Skin epidermis (tissue), 12 donors: ENCODE data around the gene KCNK10.

Source experiments
- H3K27ac ChIP-seq, 21 experiments: fragments of 200-600 bp; sonication (generic) in 11 of 21; one replicate each; pipeline ENCODE4 v1.5.0; 2020; ENCODE audit warnings: mild to moderate bottlenecking in 3 of 21, inconsistent platforms in 2 of 21, moderate library complexity in 2 of 21
- H3K4me3 ChIP-seq, 7 experiments: fragments of 200-600 bp; sonication (generic) in 2 of 7; one replicate each; pipeline ENCODE4 v1.5.0; 2020; ENCODE audit warnings: inconsistent platforms in 2 of 7, mild to moderate bottlenecking in 2 of 7, moderate library complexity in 1 of 7

The KCNK10 gene

GRCh38 chr14:88195676-88196075 is 127.4 kb downstream of the KCNK10 start:
- Histone ChIP-seq H3K27ac (no peak overlapping the region), H3K4me3 (no peak overlapping the region)

GRCh38 chr14:88194531-88194930 is 128.5 kb downstream of the KCNK10 start:
- no peak overlapping the region for H3K27ac ChIP-seq
- H3K4me3 ChIP-seq, result no peak overlapping the region

GRCh38 chr14:88191605-88192004 is 131.5 kb downstream of the KCNK10 start:
- no peak overlapping the region for H3K27ac ChIP-seq
- no peak overlapping the region for H3K4me3 ChIP-seq

GRCh38 chr14:88189417-88190191 is 133.5 kb downstream of the KCNK10 start:
- Histone ChIP-seq H3K27ac (no peak overlapping the region), H3K4me3 (no peak overlapping the region)

- no peak overlapping the region for H3K27ac ChIP-seq
- H3K4me3 ChIP-seq, result no peak overlapping the region
Measured at GRCh38 chr14:88188745-88189416, 134.2 kb downstream of the KCNK10 start.

GRCh38 chr14:88185843-88186242 is 137.2 kb downstream of the KCNK10 start:
- no peak overlapping the region for H3K4me3 ChIP-seq
- H3K27ac ChIP-seq, result no peak overlapping the region

GRCh38 chr14:88184956-88185355 is 138.1 kb downstream of the KCNK10 start:
- Histone ChIP-seq H3K27ac (no peak overlapping the region), H3K4me3 (no peak overlapping the region)

GRCh38 chr14:88181072-88181471 is 142.0 kb downstream of the KCNK10 start:
- H3K27ac ChIP-seq, result no peak overlapping the region
- no peak overlapping the region for H3K4me3 ChIP-seq

GRCh38 chr14:88179716-88180115 is 143.4 kb downstream of the KCNK10 start:
- Histone ChIP-seq H3K27ac (no peak overlapping the region), H3K4me3 (no peak overlapping the region)

GRCh38 chr14:88170333-88170732 is 152.7 kb downstream of the KCNK10 start:
- Histone ChIP-seq H3K4me3 (no peak overlapping the region), H3K27ac (no peak overlapping the region)

- H3K4me3 ChIP-seq, result no peak overlapping the region
- no peak overlapping the region for H3K27ac ChIP-seq
Measured at GRCh38 chr14:88168498-88169165, 154.4 kb downstream of the KCNK10 start.

GRCh38 chr14:88168025-88168424 is 155.0 kb downstream of the KCNK10 start:
- Histone ChIP-seq H3K27ac (no peak overlapping the region), H3K4me3 (no peak overlapping the region)

- no peak overlapping the region for H3K27ac ChIP-seq
- H3K4me3 ChIP-seq, result no peak overlapping the region
Measured at GRCh38 chr14:88166616-88167015, 156.5 kb downstream of the KCNK10 start.

- H3K27ac ChIP-seq, result no peak overlapping the region
- H3K4me3 ChIP-seq, result no peak overlapping the region
Measured at GRCh38 chr14:88164906-88165534, 158.0 kb downstream of the KCNK10 start.

- Histone ChIP-seq H3K27ac (no peak overlapping the region), H3K4me3 (no peak overlapping the region)
Measured at GRCh38 chr14:88163731-88164255, 159.3 kb downstream of the KCNK10 start.

GRCh38 chr14:88156127-88156526 is 166.9 kb downstream of the KCNK10 start:
- no peak overlapping the region for H3K27ac ChIP-seq
- no peak overlapping the region for H3K4me3 ChIP-seq

- Histone ChIP-seq H3K27ac (no peak overlapping the region), H3K4me3 (no peak overlapping the region)
Measured at GRCh38 chr14:88154926-88155325, 168.1 kb downstream of the KCNK10 start.

- Histone ChIP-seq H3K27ac (no peak overlapping the region), H3K4me3 (no peak overlapping the region)
Measured at GRCh38 chr14:88154321-88154720, 168.7 kb downstream of the KCNK10 start.

GRCh38 chr14:88146881-88147649 is 176.0 kb downstream of the KCNK10 start:
- no peak overlapping the region for H3K4me3 ChIP-seq
- H3K27ac ChIP-seq, result no peak overlapping the region
